HG02938 (cell line): ENCODE results near the gene COX10.
"Not testable (repeated sequence)": the region's sequence is repeated elsewhere in the genome, so short reads cannot be mapped to it uniquely, and the experiment has no call there.

ENCODE experiments used
- ATAC-seq: cut with Tn5 transposase; IDR thresholded peaks from one replicate; pipeline ENCODE4 v1.9.1; 2021; ENCODE audit warnings: mild to moderate bottlenecking, moderate library complexity; ENCODE audit not compliant: unreplicated experiment

The COX10 gene

DNA sequence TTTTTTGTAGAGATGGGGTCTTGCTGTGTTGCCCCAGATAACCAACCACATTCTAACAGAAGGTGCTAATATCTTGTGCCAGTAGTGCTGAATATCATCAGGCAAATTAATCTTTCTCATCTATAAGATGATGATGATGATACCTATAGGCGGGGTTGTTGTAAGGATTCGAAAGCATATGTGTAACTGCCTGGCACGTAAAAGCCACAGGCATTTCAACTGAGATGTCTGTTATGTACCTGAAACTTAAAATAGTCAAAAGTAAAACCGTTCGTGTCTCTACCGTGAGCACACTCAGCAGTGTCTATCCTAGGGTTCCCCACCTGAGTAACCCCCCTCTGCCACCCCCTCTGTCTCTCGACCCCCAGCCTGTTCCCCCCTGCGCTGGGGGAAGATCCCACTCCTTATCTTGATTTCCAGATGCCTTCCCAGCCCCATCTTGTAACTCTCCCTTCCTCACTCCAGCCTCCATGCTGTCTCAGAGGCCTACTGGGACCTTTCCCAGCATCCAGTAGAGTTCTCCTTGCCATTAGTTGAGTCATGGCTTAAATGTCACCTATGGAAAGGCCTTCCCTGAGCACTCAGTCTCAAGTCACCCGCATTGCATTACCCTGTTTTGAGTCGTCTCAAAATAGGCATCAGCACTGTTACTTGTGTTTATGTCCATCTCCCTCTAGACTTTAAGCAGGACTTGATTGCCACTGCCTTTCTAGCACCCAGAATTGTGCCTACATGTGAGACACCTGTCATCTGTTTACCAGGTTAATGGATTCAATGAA, 133.3 kb downstream of the COX10 start:
- no peak for ATAC-seq

DNA sequence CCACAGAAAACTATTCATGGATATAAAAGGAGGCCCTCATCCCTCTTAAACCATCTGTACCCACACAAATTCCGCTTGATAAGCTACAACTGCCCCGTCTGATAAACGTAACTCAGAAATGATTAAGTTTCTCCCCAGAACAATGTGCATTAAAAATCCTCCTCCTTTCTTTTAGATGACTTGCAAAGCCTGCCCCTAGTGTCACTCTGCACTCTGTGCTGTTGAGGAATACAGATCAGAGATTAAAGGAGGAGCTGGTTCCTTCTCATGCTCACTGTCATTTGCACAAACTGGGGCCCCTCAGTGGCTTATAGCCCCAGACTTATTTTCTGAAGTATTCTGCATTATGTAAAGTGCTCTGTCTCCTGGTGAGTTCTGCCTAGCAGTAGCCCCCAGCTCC, 134.1 kb downstream of the COX10 start:
- ATAC-seq: no peak

DNA sequence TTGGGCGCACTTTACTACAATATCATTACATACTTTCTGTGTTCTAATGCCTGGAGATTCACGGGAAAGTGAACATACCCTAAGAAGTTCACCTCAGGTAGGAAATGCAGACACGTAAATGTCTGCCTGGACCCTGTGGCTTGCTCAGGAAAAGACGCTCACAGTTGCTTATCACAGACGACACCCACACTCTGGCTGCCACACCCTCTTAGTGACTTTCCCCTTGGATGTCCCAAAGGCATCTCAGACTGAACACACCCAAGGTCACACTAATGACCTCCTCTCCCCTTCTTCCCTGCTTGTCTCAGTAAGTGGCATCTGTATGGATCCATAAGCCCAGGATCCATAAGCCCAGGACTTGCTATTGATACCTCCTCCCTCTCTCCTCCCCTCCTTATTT, 134.8 kb downstream of the COX10 start:
- ATAC-seq: no peak

DNA sequence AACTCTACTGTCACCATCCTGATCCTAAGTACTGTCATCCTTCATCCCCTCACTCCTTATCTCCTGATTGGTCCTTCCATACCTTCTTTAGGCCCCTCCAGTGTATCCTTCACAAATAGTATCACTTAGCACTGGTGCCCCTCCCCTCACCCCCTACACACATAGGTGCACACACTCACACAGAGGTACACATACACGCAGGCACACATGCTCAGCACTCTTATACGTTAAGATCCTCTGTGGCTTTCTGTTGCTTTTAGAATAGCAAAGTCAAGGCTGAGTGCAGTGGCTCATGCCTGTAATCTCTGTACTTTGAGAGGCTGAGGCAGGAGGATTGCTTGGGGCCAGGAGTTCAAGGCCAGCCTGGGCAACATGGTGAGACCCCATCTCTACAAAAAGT, 135.2 kb downstream of the COX10 start:
- ATAC-seq: no peak

DNA sequence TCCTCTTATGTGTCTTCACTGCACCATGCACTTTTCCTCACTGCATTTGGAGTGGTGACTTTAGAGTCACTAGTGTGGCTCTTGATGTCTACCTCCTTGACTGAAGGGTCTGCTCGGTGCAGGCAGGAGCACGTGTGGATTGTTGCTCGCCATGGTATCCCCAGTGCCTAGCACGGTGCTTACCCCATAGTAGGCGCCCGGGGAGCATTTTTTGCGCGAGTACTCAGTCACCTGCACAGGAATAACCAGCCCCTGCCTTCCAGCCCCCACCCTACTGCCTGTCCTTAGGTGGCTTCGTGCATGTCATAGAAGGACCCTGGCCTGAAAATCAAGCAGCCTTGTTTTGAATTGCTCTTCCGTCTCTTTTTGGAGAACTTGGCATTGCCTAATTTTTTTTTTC, 136.1 kb downstream of the COX10 start:
- ATAC-seq: no peak

DNA sequence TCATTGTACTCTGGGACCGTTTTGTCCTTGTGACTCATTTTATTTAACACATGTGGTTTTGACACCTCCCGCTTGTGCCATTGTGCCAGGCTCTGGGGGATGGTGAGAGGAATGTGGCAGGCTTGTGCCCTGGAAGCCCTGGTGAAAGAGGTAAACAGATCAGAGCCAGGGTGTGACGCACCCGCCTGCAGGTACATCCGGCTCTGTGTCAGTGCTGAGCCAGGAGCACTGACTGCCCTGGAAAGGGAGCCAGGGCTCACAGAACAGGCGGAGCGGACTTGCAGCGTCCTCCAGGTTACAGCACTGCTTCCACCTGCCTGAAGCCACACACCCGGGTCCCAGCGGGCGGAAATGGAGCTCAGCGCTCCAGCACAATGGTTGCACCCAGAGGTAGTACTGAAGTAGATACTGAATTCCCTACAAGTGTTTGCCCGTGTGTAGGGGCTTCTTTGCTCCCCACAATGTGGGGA, 136.7 kb downstream of the COX10 start:
- no peak for ATAC-seq

DNA sequence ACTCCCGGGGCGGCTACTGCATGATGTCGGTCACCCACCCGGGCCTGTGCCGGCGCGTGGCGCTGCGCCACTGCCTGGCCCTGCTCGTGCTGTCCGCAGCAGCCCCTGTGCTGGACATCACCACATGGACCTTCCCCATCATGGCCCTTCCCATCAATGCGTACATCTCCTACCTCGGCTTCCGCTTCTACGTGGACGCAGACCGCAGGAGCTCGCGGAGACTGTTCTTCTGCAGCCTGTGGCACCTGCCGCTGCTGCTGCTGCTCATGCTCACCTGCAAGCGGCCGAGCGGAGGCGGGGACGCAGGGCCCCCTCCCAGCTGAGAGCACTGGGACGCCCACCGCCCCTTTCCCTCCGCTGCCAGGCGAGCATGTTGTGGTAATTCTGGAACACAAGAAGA, 137.6 kb downstream of the COX10 start:
- no peak for ATAC-seq

DNA sequence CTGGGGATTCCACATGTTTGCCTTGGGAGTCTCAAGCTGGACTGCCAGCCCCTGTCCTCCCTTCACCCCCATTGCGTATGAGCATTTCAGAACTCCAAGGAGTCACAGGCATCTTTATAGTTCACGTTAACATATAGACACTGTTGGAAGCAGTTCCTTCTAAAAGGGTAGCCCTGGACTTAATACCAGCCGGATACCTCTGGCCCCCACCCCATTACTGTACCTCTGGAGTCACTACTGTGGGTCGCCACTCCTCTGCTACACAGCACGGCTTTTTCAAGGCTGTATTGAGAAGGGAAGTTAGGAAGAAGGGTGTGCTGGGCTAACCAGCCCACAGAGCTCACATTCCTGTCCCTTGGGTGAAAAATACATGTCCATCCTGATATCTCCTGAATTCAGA, 138.5 kb downstream of the COX10 start:
- no peak for ATAC-seq

DNA sequence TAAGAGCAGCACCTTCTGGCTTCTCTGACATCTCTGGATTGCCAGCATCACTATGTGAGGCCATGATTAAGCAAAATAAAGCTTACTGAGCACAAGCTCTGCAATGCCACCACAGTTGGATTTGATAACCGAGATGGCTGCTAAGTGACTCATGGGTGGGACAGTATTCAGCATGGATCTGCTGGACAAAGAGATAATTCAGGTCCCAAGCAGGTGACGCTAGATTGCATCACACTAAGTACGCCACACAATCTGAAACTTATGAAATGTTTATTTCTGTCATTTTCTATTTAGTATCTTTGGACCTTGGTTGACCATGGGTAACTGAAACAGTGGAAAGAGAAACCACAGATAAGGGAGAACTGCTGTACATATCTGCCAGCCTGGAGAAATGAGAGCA, 139.9 kb downstream of the COX10 start:
- no peak for ATAC-seq

DNA sequence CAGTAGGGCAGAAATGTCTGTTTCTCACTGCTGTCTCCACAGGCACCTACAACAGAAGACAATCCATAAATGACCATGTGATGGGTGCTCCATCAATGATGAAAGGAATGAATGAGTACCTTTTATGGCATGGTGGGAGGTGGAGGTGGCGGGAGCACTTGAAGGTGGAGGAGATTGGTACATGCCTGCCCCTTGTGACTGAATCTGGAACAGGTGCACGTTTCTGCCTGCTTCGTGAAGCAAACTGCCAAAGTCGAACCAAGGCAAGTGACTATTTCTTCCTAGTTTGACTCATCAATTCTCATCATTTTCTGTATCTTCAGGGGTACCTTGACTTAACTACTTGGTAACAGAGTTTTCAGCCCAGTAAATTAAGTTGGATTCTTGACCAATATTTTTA, 141.9 kb downstream of the COX10 start:
- ATAC-seq: no peak

DNA sequence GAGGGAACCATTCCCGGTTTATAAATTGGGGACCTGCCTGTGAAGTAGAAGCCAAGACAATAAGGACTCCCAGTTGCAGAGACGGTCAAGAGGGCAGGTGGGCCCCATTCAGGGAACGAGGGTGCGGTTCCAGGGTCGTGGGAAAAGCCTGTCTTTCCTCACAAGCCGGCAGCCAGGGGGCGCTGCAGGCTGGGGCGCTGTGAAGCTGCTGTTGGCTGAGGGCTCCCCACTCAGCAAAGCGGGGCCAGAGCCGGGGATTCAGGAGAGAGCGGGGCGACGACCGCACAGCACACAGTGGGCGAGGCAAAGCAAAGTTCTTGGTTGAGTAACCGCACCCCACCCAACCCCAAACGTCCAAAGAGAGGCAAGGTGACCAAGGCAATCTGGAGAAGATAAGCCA, 142.5 kb downstream of the COX10 start:
- ATAC-seq: no peak

DNA sequence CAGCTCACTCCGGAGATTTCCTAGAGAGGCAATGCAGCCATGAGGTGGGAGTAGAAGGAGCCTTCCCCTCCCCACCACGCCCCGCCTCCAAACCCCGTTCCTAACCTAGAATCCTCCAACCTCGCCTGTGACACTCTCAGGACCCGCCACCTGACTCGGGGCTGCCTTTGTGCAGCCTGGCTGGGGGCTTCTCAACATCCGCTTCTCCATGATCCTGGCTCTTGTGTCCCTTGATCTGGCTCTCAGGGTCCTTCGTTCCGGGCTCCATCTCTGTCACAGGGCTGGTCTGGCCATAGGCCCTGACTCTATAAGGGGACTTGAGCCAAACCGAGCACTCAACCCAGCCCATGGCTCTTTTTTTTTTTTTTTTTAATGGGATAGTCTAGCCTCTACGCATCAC, 143.1 kb downstream of the COX10 start:
- no peak for ATAC-seq

DNA sequence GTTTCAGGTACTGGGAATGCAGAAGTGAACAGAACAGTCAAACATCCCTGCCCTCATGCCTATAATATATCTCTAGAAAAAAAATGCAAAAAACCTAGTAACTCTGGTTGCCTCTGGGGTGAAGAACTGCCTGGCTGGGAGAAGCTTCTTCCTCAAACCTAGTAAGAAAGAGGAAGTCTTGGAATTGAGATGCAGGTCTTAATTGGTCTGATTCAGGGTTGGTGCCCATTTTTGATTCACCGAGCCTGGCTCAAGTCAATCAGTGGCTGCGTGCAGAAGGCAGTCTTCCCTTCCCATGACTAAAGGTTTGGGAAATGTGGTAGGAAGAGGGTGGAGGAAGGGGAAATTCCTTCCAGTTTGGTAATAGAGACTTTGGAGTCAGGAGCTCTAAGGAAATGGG, 145.0 kb downstream of the COX10 start:
- ATAC-seq: no peak

DNA sequence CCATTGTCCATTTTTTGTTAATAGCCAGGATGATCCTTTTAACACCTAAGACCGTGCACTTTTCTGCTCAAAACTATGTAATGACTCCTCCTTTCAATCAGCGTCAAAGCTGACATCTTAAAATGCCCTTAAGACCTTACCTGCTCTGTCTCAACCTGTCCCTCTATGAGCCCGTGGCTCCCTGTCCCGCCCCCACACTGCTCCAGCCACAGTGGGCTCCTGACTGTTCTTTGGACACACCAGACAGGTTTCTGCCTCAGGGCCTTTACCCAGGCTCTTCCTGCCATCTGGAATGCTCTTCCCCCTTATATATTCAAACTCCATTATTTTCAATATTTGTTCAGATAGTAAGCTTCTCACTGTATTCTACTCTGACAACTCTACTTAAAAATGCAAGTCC, 153.3 kb downstream of the COX10 start:
- no peak for ATAC-seq

DNA sequence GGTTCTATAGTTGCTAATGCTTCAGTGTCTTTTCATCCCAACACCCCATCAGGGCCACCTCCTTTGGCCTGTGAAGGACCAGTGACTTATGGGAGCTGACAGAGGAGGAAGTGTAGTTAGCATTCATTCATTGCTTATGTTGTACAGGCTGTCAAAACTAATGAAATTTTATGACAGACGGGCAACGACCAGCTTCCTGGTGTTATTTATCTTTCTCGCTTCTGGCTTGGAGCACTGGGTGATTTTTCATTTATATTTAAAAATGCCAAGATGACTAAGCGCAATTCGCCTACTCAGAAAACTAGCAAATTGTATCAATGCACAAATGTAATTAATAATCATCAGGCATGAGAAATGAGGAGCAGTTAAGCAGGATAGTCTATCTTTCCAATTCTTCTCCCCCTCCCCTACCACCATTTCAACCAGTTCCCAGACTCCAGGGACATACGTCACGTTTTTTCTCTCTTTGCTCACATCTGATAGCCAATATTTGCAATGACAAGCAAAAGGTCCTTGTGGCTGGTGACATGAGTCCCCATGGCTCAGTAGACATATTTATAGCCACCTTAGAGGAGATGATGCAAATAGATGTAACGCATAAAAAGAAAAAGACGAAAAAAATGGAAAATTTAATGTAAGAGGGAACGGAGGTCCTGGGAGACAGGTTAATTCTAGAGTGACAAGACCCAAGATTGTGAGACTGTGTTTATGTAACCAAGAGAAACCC, 156.1 kb downstream of the COX10 start:
- ATAC-seq: no peak

DNA sequence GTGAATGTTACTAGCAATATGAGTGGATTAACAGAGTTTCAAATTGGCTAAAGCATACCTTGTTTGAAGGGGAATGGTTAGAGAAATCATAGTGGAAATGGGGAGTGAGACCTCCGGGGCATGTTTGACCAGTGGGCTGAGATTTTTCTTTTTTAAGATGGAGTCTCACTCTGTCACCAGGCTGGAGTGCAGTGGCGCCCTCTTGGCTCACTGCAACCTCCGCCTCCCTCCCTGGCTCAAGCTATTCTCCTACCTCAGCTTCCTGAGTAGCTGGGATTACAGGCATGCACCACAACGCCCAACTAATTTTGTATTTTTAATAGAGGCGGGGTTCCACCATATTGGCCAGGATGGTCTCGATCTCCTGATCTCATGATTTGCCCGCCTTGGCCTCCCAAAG, 157.7 kb downstream of the COX10 start:
- ATAC-seq: no peak

DNA sequence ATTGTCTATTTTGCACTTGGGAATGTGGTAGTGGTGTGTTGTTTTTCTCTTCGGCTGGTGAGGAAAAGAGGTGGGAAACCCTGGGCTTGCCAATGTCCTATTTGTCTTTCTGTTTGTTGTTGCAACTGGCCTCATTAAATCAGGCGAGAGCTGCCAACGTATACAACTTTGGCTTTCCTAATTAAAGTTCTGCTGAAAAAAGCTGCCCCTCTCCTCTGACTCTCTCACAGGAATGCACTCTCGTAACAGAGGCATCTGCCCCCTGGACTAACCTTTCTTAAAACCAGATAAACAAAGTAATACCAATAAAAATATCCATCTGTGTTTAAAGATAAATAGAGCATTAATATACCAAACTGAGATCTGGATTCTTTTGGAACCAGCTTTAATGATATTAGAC, 159.6 kb downstream of the COX10 start:
- ATAC-seq: no peak

DNA sequence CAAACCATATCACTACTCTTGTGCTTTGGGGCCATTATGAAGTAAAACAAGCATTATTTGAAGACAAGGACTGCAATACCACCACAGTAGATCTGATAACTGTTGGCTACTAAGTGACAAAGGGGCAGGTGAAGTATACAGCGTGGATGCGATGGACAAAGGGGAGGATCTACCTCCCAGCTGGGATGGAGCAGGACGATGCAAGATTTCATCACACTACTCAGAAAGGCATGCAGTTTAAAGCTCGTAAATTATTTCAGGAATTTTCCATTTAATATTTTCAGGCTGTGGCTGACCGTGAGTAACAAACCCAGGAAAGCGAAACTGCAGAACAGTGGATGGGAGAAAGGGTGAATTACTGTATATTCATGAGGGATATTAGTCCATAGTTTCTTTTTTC, 161.9 kb downstream of the COX10 start:
- ATAC-seq: not testable (repeated sequence)

DNA sequence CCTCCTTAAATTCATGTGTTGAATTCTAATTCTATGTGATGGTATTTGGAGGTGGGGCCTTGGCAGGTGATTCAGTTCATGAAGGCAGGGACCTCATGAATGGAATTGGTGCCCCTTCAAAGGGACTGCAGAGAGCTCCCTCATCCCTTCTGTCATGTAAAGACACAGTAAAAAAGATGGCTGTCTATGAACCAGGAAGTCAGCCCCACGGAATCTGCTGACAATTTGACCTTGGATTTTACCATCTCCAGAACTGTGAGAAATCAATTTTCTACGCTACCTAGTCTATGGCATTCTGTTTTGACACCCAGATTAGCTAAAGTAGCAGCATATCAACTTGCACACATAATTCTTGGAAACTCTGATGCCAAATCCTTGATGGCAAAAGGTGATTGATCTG, 165.7 kb downstream of the COX10 start:
- ATAC-seq: not testable (repeated sequence)

DNA sequence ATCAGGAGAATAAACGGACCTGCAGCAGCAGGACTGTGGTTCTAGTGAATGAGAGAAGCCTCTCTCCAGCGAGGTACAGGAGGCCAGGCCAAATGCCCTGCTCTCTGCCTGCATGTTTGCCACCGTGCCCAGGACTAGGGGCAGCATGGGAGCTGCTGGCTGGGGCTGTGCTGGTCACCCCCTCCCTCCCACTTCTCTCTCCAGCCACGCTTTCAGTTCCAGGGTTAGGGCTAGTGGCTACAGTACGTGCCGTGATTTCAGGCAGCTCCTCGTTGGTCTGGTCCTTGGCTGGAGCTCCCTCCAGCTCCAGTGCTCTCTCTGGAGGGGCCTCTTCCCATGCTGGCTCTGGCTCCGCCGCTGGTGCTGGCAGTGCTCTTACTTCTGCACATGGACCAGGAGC, 166.7 kb downstream of the COX10 start:
- not testable (repeated sequence) for ATAC-seq

DNA sequence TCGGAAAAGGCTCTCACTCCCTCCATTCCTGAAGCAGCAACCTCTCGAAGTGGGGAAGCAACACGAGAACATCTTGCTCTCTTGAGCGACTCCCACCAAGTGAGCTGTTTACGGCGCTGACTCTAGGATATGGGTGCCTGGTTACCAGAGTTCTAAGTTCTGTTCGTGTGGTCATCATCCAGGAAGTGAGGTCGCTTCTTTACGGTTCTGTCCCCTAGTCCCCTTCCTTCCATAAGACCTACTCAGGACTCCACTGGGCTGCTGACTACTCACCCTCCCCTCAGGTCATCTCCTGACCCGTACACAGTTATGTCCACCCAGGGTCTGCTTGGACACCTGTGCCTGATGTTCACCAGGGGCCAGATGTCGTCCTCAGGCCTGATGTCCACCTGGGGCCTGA, 167.5 kb downstream of the COX10 start, which contains the start of gene CDRT15:
CDRT15 (minus strand) TSS at position 101 of the 400 bp plus-strand sequence; CDS start at position 72, 29 bp downstream.
- not testable (repeated sequence) for ATAC-seq

DNA sequence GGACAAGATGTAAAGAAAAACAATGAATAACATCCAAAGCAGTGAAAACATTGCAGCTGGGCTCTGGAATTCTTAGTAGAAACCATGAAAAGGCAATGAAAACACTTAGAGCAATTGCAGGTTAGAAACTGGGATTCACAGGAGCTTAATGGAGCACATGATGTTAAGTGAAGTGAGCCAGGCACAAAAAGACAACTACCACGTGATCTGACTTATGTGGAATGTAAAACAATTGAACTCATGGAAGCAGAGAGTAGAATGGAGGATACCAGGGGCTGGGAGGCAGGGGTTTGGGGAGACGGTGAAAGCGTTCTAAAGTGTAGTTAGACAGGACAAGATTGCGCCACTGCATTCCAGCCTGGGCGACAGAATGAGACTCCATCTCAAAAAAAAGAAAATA, 170.0 kb downstream of the COX10 start:
- ATAC-seq: not testable (repeated sequence)
